Measurements from ENCODE around the gene ANKHD1.
"Not testable (repeated sequence)": the region's sequence is repeated elsewhere in the genome, so short reads cannot be mapped to it uniquely, and the experiment has no call there.

ANKHD1 gene

GRCh38 chr5:140421375-140421774 is 19.7 kb downstream of the ANKHD1 start:
- not testable (repeated sequence) for DNase-seq (ENCODE audit: low read depth in 2 of 2)

- no peak for DNase-seq (ENCODE audit: low read depth in 2 of 2)
Measured at GRCh38 chr5:140423609-140424008, 22.0 kb downstream of the ANKHD1 start.

GRCh38 chr5:140424135-140424534 is 22.5 kb downstream of the ANKHD1 start:
- no peak for DNase-seq (ENCODE audit: low read depth in 2 of 2)

GRCh38 chr5:140427726-140428125 is 26.1 kb downstream of the ANKHD1 start:
- DNase-seq (ENCODE audit: low read depth in 2 of 2) = not testable (repeated sequence)

- DNase-seq (ENCODE audit: low read depth in 2 of 2) = no peak
Measured at GRCh38 chr5:140429724-140430123, 28.1 kb downstream of the ANKHD1 start.

- no peak for DNase-seq (ENCODE audit: low read depth in 2 of 2)
Measured at GRCh38 chr5:140432212-140432611, 30.6 kb downstream of the ANKHD1 start.

GRCh38 chr5:140432916-140433315 is 31.3 kb downstream of the ANKHD1 start:
- no peak for DNase-seq (ENCODE audit: low read depth in 2 of 2)

- DNase-seq (ENCODE audit: low read depth in 2 of 2) = not testable (repeated sequence)
Measured at GRCh38 chr5:140457368-140457767, 55.7 kb downstream of the ANKHD1 start.

GRCh38 chr5:140466981-140467742 is 65.5 kb downstream of the ANKHD1 start:
- DNase-seq (ENCODE audit: low read depth in 2 of 2) = no peak

- no peak for DNase-seq (ENCODE audit: low read depth in 2 of 2)
Measured at GRCh38 chr5:140468188-140468587, 66.6 kb downstream of the ANKHD1 start.

GRCh38 chr5:140469259-140469658 is 67.6 kb downstream of the ANKHD1 start:
- DNase-seq (ENCODE audit: low read depth in 2 of 2) = no peak

- no peak for DNase-seq (ENCODE audit: low read depth in 2 of 2)
Measured at GRCh38 chr5:140480310-140481014, 78.8 kb downstream of the ANKHD1 start.

- DNase-seq (ENCODE audit: low read depth in 2 of 2) = no peak
Measured at GRCh38 chr5:140481758-140482157, 80.1 kb downstream of the ANKHD1 start.

- no peak for DNase-seq (ENCODE audit: low read depth in 2 of 2)
Measured at GRCh38 chr5:140483055-140483454, 81.4 kb downstream of the ANKHD1 start.

GRCh38 chr5:140488141-140488540 is 86.5 kb downstream of the ANKHD1 start:
- not testable (repeated sequence) for DNase-seq (ENCODE audit: low read depth in 2 of 2)

- DNase-seq (ENCODE audit: low read depth in 2 of 2) = no peak
Measured at GRCh38 chr5:140488914-140489313, 87.3 kb downstream of the ANKHD1 start.

- DNase-seq (ENCODE audit: low read depth in 2 of 2) = no peak
Measured at GRCh38 chr5:140497897-140498296, 96.3 kb downstream of the ANKHD1 start.

- DNase-seq (ENCODE audit: low read depth in 2 of 2) = no peak
Measured at GRCh38 chr5:140498591-140498990, 97.0 kb downstream of the ANKHD1 start.

- no peak for DNase-seq (ENCODE audit: low read depth in 2 of 2)
Measured at GRCh38 chr5:140502834-140503233, 101.2 kb downstream of the ANKHD1 start.

GRCh38 chr5:140509898-140510297 is 108.3 kb downstream of the ANKHD1 start:
- no peak for DNase-seq (ENCODE audit: low read depth in 2 of 2)

- no peak for DNase-seq (ENCODE audit: low read depth in 2 of 2)
Measured at GRCh38 chr5:140513124-140513523, 111.5 kb downstream of the ANKHD1 start.

- DNase-seq (ENCODE audit: low read depth in 2 of 2) = no peak
Measured at GRCh38 chr5:140524003-140524402, 122.4 kb downstream of the ANKHD1 start.

- DNase-seq (ENCODE audit: low read depth in 2 of 2) = no peak
Measured at GRCh38 chr5:140540227-140540626, 138.6 kb downstream of the ANKHD1 start.

Measured in stimulated activated CD8-positive, alpha-beta memory T cell treated with anti-CD3 and anti-CD28 coated beads, Interleukin-2, amount 100 ng/mL, for 48 hours (primary cell).